Common myeloid progenitor, CD34-positive (primary cell): Measurements from ENCODE around the gene COBLL1.

Experiments
- CTCF ChIA-PET: fragments of 350-600 bp; sonication (Branson Sonifier 250); formaldehyde crosslinking; loops from one replicate; lab custom pipeline; 2021; ENCODE audit warnings: antibody characterized with exemption; lab: Charles Lee
- POLR2A ChIA-PET: fragments of 350-600 bp; sonication (Branson Sonifier 250); formaldehyde crosslinking; loops from one replicate; lab custom pipeline; 2021; ENCODE audit warnings: antibody characterized with exemption; lab: Charles Lee
- DNase-seq, 3 donors: peaks; one replicate each; pipeline versions ENCODE4 v3.0.0 to v3.0.0-alpha.2; 2013
- H3K27ac ChIP-seq, 2 experiments: 1 replicate in 1 of 2; 2 replicates in 1 of 2; pipeline ENCODE4 v1.7.0; 2013; ENCODE audit warnings: inconsistent platforms in 2 of 2, low read length in 2 of 2, mild to moderate bottlenecking in 2 of 2, low read depth in 1 of 2, moderate library complexity in 1 of 2; ENCODE audit not compliant: severe bottlenecking in 2 of 2, insufficient read depth in 1 of 2, poor library complexity in 1 of 2
- H3K27me3 ChIP-seq, 5 experiments: replicated peaks in 2 of 5; 1 replicate in 3 of 5; 2 replicates in 2 of 5; pipeline versions ENCODE4 v1.6.1 to v1.7.0; 2013; ENCODE audit warnings: low read length in 4 of 5, mild to moderate bottlenecking in 2 of 5, moderate library complexity in 2 of 5, inconsistent platforms in 1 of 5; ENCODE audit not compliant: insufficient read depth in 5 of 5, control insufficient read depth in 4 of 5
- H3K36me3 ChIP-seq, 4 experiments: 1 replicate in 2 of 4; 2 replicates in 2 of 4; pipeline versions ENCODE4 v1.6.1 to v1.7.0; 2013; ENCODE audit warnings: low read length in 3 of 4, control low read depth in 1 of 4, mild to moderate bottlenecking in 1 of 4; ENCODE audit not compliant: control insufficient read depth in 4 of 4, insufficient read depth in 4 of 4
- H3K4me1 ChIP-seq, 4 experiments: 1 replicate in 3 of 4; 2 replicates in 1 of 4; pipeline versions ENCODE4 v1.6.1 to v1.7.1; 2013; ENCODE audit warnings: low read length in 3 of 4, mild to moderate bottlenecking in 3 of 4, control low read depth in 1 of 4, inconsistent platforms in 1 of 4, moderate library complexity in 1 of 4; ENCODE audit not compliant: control insufficient read depth in 4 of 4, insufficient read depth in 4 of 4; ENCODE audit errors: control extremely low read depth in 1 of 4
- H3K4me3 ChIP-seq, 7 experiments: 1 replicate in 4 of 7; 2 replicates in 3 of 7; pipeline versions ENCODE4 v1.5.1 to v1.7.0; 2013; ENCODE audit warnings: mild to moderate bottlenecking in 7 of 7, low read length in 6 of 7, moderate library complexity in 6 of 7, inconsistent platforms in 2 of 7, low read depth in 2 of 7, control low read depth in 1 of 7; ENCODE audit not compliant: insufficient read depth in 4 of 7, control insufficient read depth in 1 of 7; ENCODE audit errors: extremely low read depth in 1 of 7
- H3K9me3 ChIP-seq, 5 experiments: 1 replicate in 4 of 5; 2 replicates in 1 of 5; pipeline versions ENCODE4 v1.6.1 to v1.7.1; 2013; ENCODE audit warnings: low read length in 4 of 5, mild to moderate bottlenecking in 2 of 5, inconsistent platforms in 1 of 5, low read depth in 1 of 5, moderate library complexity in 1 of 5; ENCODE audit not compliant: control insufficient read depth in 4 of 5, insufficient read depth in 2 of 5; ENCODE audit errors: control extremely low read depth in 1 of 5
- WGBS: methylation state at CpG from one replicate; pipeline ENCODE4 v1.1.5; 2013; ENCODE audit not compliant: insufficient coverage; 5-methylcytosine and 5-hydroxymethylcytosine counted together

COBLL1 gene

GRCh38 chr2:164794016-164794415 lies 47.6 kb downstream of the COBLL1 start:
- H3K9me3 ChIP-seq: no peaks in the 10 kb centered on the region
- POLR2A ChIA-PET: no interaction called here

DNA sequence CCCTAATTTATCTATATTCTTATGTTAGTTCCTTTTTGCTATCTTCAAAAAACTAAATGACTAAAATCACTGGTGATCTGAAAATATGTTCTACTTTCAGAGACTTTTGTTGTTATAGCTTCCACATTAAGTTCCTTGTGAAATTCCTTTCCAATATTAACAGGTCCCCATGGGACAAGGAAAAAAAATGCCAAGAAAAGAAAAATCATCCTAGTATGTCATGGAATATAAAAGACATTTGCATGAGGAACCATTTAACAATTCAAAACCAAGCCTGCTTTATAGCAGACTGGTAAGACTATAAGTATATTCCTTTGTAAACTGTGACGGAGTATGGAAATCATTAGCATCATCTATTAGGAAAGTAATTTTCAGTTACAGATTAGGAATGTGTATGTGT lies 48.1 kb downstream of the COBLL1 start:
- POLR2A ChIA-PET: no interaction called here
- no peaks in the 10 kb centered on the region for H3K36me3 ChIP-seq
- DNase-seq: no peak
- H3K4me1 ChIP-seq: peaks cover 0 to 25% (median 9%) of the 10 kb centered on the region in 4 experiments
- H3K9me3 ChIP-seq: no peaks in the 10 kb centered on the region
- H3K4me3 ChIP-seq: no peak overlapping the region
- no peak overlapping the region for H3K27ac ChIP-seq
- H3K27me3 ChIP-seq: no peaks in the 10 kb centered on the region
- CTCF ChIA-PET: interaction anchor here (0.9 to 1.0 kb wide), 2 partner anchors 47 to 108 kb away, joined by 3 read pairs; no protein-coding TSS in a partner anchor
- no CpG with 5 or more reads among the region's 1 CpG for WGBS

More at GRCh38 chr2:164794016-164794415, 47.6 kb downstream of the COBLL1 start:
- Histone ChIP-seq H3K4me1 (peaks cover 0 to 25% (median 9%) of the 10 kb centered on the region in 4 experiments), H3K27me3 (no peaks in the 10 kb centered on the region), H3K27ac (no peak overlapping the region), H3K4me3 (peak overlapping the region in 1 of 7 experiments; percentile 60), H3K36me3 (no peaks in the 10 kb centered on the region)
- DNase-seq: peak in 2 of 3 donors; percentile 56 to 73
- CTCF ChIA-PET: interaction anchor here (0.9 to 1.0 kb wide), 2 partner anchors 47 to 108 kb away, joined by 3 read pairs; no protein-coding TSS in a partner anchor

- no peak overlapping the region for H3K27ac ChIP-seq
- no peaks in the 10 kb centered on the region for H3K36me3 ChIP-seq
- H3K4me3 ChIP-seq: no peak overlapping the region
- H3K27me3 ChIP-seq: no peaks in the 10 kb centered on the region
- peaks cover 0 to 18% (median 7%) of the 10 kb centered on the region in 4 experiments for H3K4me1 ChIP-seq
- H3K9me3 ChIP-seq: no peaks in the 10 kb centered on the region
- DNase-seq: no peak
- ChIA-PET CTCF (interaction anchor here (1.0 kb wide), 1 partner anchor 48 kb away, joined by 3 read pairs; no protein-coding TSS in a partner anchor), POLR2A (no interaction called here)
- WGBS: 100% methylated on average over 2 of the region's 5 CpGs
Measured at GRCh38 chr2:164792316-164793170, 49.1 kb downstream of the COBLL1 start.

DNA sequence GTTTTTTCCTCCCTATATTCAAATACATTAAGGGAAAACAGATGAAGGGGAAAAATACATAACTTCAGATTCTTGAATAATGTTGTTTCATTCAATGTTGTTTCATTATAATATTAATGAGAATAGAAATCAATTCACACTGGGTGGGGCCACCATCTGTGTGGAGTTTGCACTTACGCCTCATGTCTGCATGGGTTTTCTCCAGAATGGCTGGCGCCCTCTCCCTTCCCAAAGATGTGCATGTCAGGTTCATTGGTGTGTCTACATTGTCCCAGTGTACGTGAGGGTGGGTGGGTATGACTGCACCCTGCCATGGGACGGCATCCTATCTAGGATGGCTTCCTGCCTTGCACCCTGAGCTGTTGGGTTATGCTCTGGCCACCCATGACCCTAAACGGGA lies 51.7 kb downstream of the COBLL1 start:
- no peak for DNase-seq
- 97% methylated on average over 4 of the region's 5 CpGs for WGBS
- ChIA-PET CTCF (interaction anchor here (0.8 to 1.2 kb wide), 4 partner anchors 10 to 81 kb away, joined by 3 read pairs; no protein-coding TSS in a partner anchor), POLR2A (interaction anchor here (0.7 kb wide), 1 partner anchor 123 kb away, joined by 4 read pairs; no protein-coding TSS in a partner anchor)
- no peak overlapping the region for H3K27ac ChIP-seq
- H3K4me3 ChIP-seq: no peak overlapping the region
- no peaks in the 10 kb centered on the region for H3K36me3 ChIP-seq
- H3K27me3 ChIP-seq: no peaks in the 10 kb centered on the region
- H3K4me1 ChIP-seq: peaks cover 0 to 24% (median 13%) of the 10 kb centered on the region in 4 experiments
- H3K9me3 ChIP-seq: no peaks in the 10 kb centered on the region

DNA sequence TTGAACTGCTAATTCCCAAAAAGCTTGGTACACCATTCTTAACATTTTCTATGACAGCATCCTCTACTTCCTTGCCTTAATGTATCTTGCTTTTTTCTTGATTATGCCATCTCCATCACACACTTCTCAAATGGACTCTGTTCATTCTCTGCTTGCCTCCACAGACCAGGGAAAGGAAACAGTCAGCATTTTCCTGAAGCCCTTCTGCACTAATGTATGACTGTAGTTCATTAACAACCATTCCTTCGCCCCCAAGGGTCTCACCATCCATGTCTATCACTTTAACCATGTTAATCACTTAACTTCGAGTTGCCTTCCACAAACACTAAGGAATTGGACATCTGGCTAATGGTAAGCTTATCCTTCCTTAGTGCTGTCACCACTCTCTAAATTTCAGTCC lies 54.8 kb downstream of the COBLL1 start:
- no peak for DNase-seq
- Histone ChIP-seq H3K27ac (no peak overlapping the region), H3K4me1 (peaks cover 0 to 15% (median 6%) of the 10 kb centered on the region in 4 experiments), H3K27me3 (no peaks in the 10 kb centered on the region), H3K9me3 (no peaks in the 10 kb centered on the region), H3K4me3 (no peak overlapping the region), H3K36me3 (no peaks in the 10 kb centered on the region)
- ChIA-PET CTCF (interaction anchor here (0.6 to 2.0 kb wide), 2 partner anchors 13 to 204 kb away, joined by 3 to 6 read pairs; no protein-coding TSS in a partner anchor), POLR2A (interaction anchor here (0.7 kb wide), 1 partner anchor 46 kb away, joined by 4 read pairs; no protein-coding TSS in a partner anchor)
- WGBS: 100% methylated on average over 2 of the region's 2 CpGs

- Histone ChIP-seq H3K27me3 (no peaks in the 10 kb centered on the region), H3K4me3 (peak overlapping the region in 3 of 7 experiments; percentile 13 to 61 (median 33)), H3K36me3 (no peaks in the 10 kb centered on the region), H3K4me1 (peaks cover 0 to 15% (median 6%) of the 10 kb centered on the region in 4 experiments), H3K27ac (peak overlapping the region; percentile 6 to 29), H3K9me3 (no peaks in the 10 kb centered on the region)
- ChIA-PET CTCF (interaction anchor here (1.2 kb wide), 1 partner anchor 40 kb away, joined by 5 read pairs; no protein-coding TSS in a partner anchor), POLR2A (no interaction called here)
- peak in 2 of 3 donors; percentile 25 to 39 for DNase-seq
- no CpG with 5 or more reads among the region's 1 CpG for WGBS
Measured at GRCh38 chr2:164785457-164785856, 56.2 kb downstream of the COBLL1 start.
